CD14-positive monocyte (primary cell): Measurements from ENCODE around the gene INO80D. TPM values are rescaled to one million over a fixed set of nuclear protein-coding genes. Genes with fewer than 3 reads are reported as not detected.

Experiments
- DNase-seq, 3 donors: peaks; one replicate each; pipeline ENCODE4 v3.0.0-alpha.2; 2011 to 2022
- H2AFZ ChIP-seq: 2 replicates; pipeline ENCODE4 v1.6.0; 2012; ENCODE audit warnings: mild to moderate bottlenecking, low read depth, low read length, inconsistent platforms; ENCODE audit not compliant: insufficient read depth, poor library complexity, severe bottlenecking
- H3K27ac ChIP-seq, 2 donors: 1 replicate in 1 of 2; 2 replicates in 1 of 2; pipeline ENCODE4 v1.5.1; 2012 to 2013; ENCODE audit warnings: low read length in 2 of 2, control low read depth in 1 of 2, inconsistent platforms in 1 of 2, low read depth in 1 of 2, mild to moderate bottlenecking in 1 of 2
- H3K27me3 ChIP-seq, 2 donors: one replicate each; pipeline versions ENCODE4 v1.6.0 to v1.6.1; 2011 to 2013; ENCODE audit warnings: low read length in 2 of 2; ENCODE audit not compliant: control insufficient read depth in 2 of 2, insufficient read depth in 2 of 2
- H3K36me3 ChIP-seq, 2 donors: replicated peaks in 1 of 2; 1 replicate in 1 of 2; 2 replicates in 1 of 2; pipeline versions ENCODE4 v1.5.1 to v1.6.1; 2012 to 2013; ENCODE audit warnings: low read length in 2 of 2, control low read depth in 1 of 2, inconsistent platforms in 1 of 2, mild to moderate bottlenecking in 1 of 2; ENCODE audit not compliant: insufficient read depth in 2 of 2, control insufficient read depth in 1 of 2
- H3K4me1 ChIP-seq, 2 donors: 1 replicate in 1 of 2; 2 replicates in 1 of 2; pipeline versions ENCODE4 v1.5.1 to v1.6.1; 2012 to 2013; ENCODE audit warnings: low read length in 2 of 2, control low read depth in 1 of 2, inconsistent platforms in 1 of 2, mild to moderate bottlenecking in 1 of 2, moderate library complexity in 1 of 2; ENCODE audit not compliant: insufficient read depth in 2 of 2, control insufficient read depth in 1 of 2
- H3K4me2 ChIP-seq: replicated peaks from 2 replicates; pipeline ENCODE3; 2012; ENCODE audit warnings: low read length, moderate library complexity, mild to moderate bottlenecking; ENCODE audit not compliant: poor library complexity, severe bottlenecking; ENCODE audit errors: extremely low read depth
- H3K4me3 ChIP-seq, 3 experiments: fragments of 200-600 bp in 1 of 3; sonication (generic) in 1 of 3; replicated peaks in 1 of 3; 1 replicate in 2 of 3; 2 replicates in 1 of 3; pipeline ENCODE4 v1.5.1; 2011 to 2013; ENCODE audit warnings: low read length in 3 of 3, mild to moderate bottlenecking in 3 of 3, control low read depth in 2 of 3, low read depth in 2 of 3, inconsistent platforms in 1 of 3, moderate library complexity in 1 of 3
- H3K79me2 ChIP-seq: 2 replicates; pipeline ENCODE4 v1.6.0; 2012; ENCODE audit warnings: mild to moderate bottlenecking, control low read depth, inconsistent platforms, low read length, moderate library complexity; ENCODE audit not compliant: insufficient read depth
- H3K9ac ChIP-seq: 2 replicates; pipeline ENCODE4 v1.6.0; 2017; ENCODE audit warnings: low read length, mild to moderate bottlenecking; ENCODE audit not compliant: insufficient read depth, poor library complexity, severe bottlenecking
- H3K9me3 ChIP-seq, 2 donors: replicated peaks in 1 of 2; 1 replicate in 1 of 2; 2 replicates in 1 of 2; pipeline versions ENCODE4 v1.5.1 to v1.6.1; 2012 to 2013; ENCODE audit warnings: low read length in 2 of 2, control low read depth in 1 of 2; ENCODE audit not compliant: control insufficient read depth in 1 of 2, insufficient read depth in 1 of 2
- H4K20me1 ChIP-seq: 2 replicates; pipeline ENCODE4 v1.6.0; 2012; ENCODE audit warnings: mild to moderate bottlenecking, low read length, control low read depth, moderate library complexity; ENCODE audit not compliant: insufficient read depth
- H3K27ac Mint-ChIP-seq, 7 donors: one replicate each; pipeline ENCODE4 v1.8.0; 2020; ENCODE audit warnings: mild to moderate bottlenecking in 7 of 7, mixed read lengths in 7 of 7, moderate library complexity in 6 of 7, inconsistent platforms in 2 of 7
- H3K27me3 Mint-ChIP-seq, 3 donors: one replicate each; pipeline ENCODE4 v1.8.0; 2021 to 2022; ENCODE audit warnings: low read depth in 3 of 3, mild to moderate bottlenecking in 3 of 3, mixed read lengths in 3 of 3, moderate library complexity in 3 of 3, inconsistent platforms in 1 of 3
- H3K36me3 Mint-ChIP-seq, 2 donors: one replicate each; pipeline ENCODE4 v1.8.0; 2020; ENCODE audit warnings: mixed read lengths in 2 of 2, inconsistent platforms in 1 of 2, mild to moderate bottlenecking in 1 of 2
- H3K4me1 Mint-ChIP-seq: one replicate; pipeline ENCODE4 v1.8.0; 2020; ENCODE audit warnings: mild to moderate bottlenecking, mixed read lengths
- H3K4me3 Mint-ChIP-seq, 2 donors: one replicate each; pipeline ENCODE4 v1.8.0; 2020; ENCODE audit warnings: mild to moderate bottlenecking in 2 of 2, mixed read lengths in 2 of 2, moderate library complexity in 1 of 2
- H3K9me3 Mint-ChIP-seq, 7 donors: one replicate each; pipeline ENCODE4 v1.8.0; 2020 to 2022; ENCODE audit warnings: mixed read lengths in 7 of 7, mild to moderate bottlenecking in 6 of 7, moderate library complexity in 6 of 7, inconsistent platforms in 2 of 7
- WGBS: methylation state at CpG from one replicate; pipeline ENCODE4 v1.1.5; 2013; ENCODE audit warnings: missing lambda C conversion rate; ENCODE audit not compliant: insufficient coverage; 5-methylcytosine and 5-hydroxymethylcytosine counted together
- intact Hi-C, 2 donors: fragments of 100-400 bp; cut with micrococcal nuclease; formaldehyde crosslinking; loops; one replicate each; pipeline versions ENCODE4 v1.15.0 to v1.15.1; 2023
- polyA plus RNA-seq, 3 donors: library from polyadenylated mRNA; depleted of rRNA in 1 of 3; unstranded in 2 of 3; stranded (reverse) in 1 of 3; fragments of 300-500 nt in 2 of 3; fragments of >200 nt in 1 of 3; fragmentation: Illumina TruSeq in 2 of 3; gene quantifications; 1 replicate in 2 of 3; 2 replicates in 1 of 3; pipeline ENCODE4 v1.2.3, GENCODE V29; 2012 to 2021
- TF ChIP-seq, protein P1 (sequence below): fragments of 200-600 bp; IDR thresholded peaks from one replicate; pipeline ENCODE4 v1.8.0; 2022; ENCODE audit warnings: antibody characterized with exemption, mild to moderate bottlenecking

INO80D gene
- polyA plus RNA-seq, 3 donors: 3.8 to 6.1 (median 4.4) TPM

DNA sequence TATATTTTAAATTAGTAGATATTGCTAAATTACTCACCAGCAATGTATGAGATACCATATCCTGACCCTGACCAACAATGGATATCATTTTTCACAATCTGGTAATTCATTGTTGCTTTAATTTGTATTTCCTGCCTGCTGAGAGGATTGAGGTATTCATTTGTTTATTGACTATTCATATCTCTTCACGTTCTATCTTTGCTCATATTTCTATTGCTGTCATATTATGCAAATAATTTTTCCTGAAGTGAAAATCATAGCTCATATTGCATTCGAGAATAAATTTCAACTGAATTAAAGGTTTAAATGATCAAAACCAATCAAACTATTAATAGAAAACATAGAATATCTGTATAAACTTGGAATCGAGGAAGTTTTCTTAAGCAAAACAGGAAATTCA is 31.0 kb downstream of the INO80D start:
- H3K27ac Mint-ChIP-seq: peak overlapping the region in 1 of 7 donors; percentile 25
- peaks cover 0 to 3% (median 0%) of the 10 kb centered on the region in 7 donors for H3K9me3 Mint-ChIP-seq
- Histone ChIP-seq H3K9ac (no peak overlapping the region), H3K4me1 (no peaks in the 10 kb centered on the region), H3K79me2 (peaks cover 47% of the 10 kb centered on the region), H2AFZ (no peak overlapping the region), H3K36me3 (peaks cover 40 to 71% of the 10 kb centered on the region in 2 donors), H3K9me3 (no peaks in the 10 kb centered on the region), H3K4me2 (no peak overlapping the region), H4K20me1 (peaks cover 7% of the 10 kb centered on the region), H3K4me3 (no peak overlapping the region), H3K27me3 (no peaks in the 10 kb centered on the region), H3K27ac (no peak overlapping the region)
- intact Hi-C loops: no loop called here
- H3K4me3 Mint-ChIP-seq: no peak overlapping the region
- peaks cover 46 to 68% of the 10 kb centered on the region in 2 donors for H3K36me3 Mint-ChIP-seq
- DNase-seq: no peak
- TF ChIP-seq, protein P1, sequence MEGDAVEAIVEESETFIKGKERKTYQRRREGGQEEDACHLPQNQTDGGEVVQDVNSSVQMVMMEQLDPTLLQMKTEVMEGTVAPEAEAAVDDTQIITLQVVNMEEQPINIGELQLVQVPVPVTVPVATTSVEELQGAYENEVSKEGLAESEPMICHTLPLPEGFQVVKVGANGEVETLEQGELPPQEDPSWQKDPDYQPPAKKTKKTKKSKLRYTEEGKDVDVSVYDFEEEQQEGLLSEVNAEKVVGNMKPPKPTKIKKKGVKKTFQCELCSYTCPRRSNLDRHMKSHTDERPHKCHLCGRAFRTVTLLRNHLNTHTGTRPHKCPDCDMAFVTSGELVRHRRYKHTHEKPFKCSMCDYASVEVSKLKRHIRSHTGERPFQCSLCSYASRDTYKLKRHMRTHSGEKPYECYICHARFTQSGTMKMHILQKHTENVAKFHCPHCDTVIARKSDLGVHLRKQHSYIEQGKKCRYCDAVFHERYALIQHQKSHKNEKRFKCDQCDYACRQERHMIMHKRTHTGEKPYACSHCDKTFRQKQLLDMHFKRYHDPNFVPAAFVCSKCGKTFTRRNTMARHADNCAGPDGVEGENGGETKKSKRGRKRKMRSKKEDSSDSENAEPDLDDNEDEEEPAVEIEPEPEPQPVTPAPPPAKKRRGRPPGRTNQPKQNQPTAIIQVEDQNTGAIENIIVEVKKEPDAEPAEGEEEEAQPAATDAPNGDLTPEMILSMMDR: no peak
- H3K4me1 Mint-ChIP-seq: no peaks in the 10 kb centered on the region
- no peaks in the 10 kb centered on the region for H3K27me3 Mint-ChIP-seq
- WGBS: no CpG with 5 or more reads among the region's 3 CpGs

DNA sequence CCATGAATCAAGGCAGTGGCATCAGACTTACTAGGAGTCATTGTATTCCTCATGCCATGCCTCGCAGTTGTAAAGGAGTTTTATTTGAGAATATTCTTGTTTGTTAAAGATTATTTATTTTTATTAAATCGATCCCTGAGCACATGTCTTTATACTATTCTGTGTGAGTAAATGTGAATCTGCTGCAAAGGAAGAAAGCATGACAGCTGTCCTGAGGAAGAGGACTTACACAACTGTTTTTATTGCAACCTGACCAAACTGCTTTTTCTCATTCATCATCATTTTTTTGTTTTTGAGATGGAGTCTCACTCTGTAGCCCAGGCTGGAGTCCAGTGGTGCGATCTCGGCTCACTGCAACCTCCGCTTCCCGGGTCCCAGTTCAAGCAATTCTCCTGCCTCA is 34.1 kb downstream of the INO80D start:
- Histone ChIP-seq H3K79me2 (peaks cover 59% of the 10 kb centered on the region), H4K20me1 (peaks cover 14% of the 10 kb centered on the region), H3K4me3 (no peak overlapping the region), H3K9ac (no peak overlapping the region), H3K9me3 (no peaks in the 10 kb centered on the region), H3K4me1 (no peaks in the 10 kb centered on the region), H3K36me3 (peaks cover 39 to 59% of the 10 kb centered on the region in 2 donors), H3K27me3 (no peaks in the 10 kb centered on the region), H2AFZ (no peak overlapping the region), H3K27ac (no peak overlapping the region), H3K4me2 (no peak overlapping the region)
- Mint-ChIP-seq H3K4me1 (no peaks in the 10 kb centered on the region), H3K4me3 (no peak overlapping the region), H3K36me3 (peaks cover 31 to 63% of the 10 kb centered on the region in 2 donors), H3K27me3 (no peaks in the 10 kb centered on the region), H3K27ac (peak overlapping the region in 3 of 7 donors; percentile 0 to 36 (median 27)), H3K9me3 (peaks cover 0 to 3% (median 0%) of the 10 kb centered on the region in 7 donors)
- 89% methylated on average over 4 of the region's 6 CpGs for WGBS
- intact Hi-C loops: no loop called here
- TF ChIP-seq, protein P1: no peak
- no peak for DNase-seq
